Vagina (tissue), 2 donors: ENCODE results near the gene ARHGEF4. TPM values are rescaled to one million over a fixed set of nuclear protein-coding genes. Genes with fewer than 3 reads are reported as not detected.
A peak's percentile ranks its signal among the peaks of the same experiment; 100 is the strongest.

ENCODE experiments used
- DNase-seq, 2 donors: peaks; one replicate each; pipeline ENCODE4 v3.0.0-alpha.2; 2017; ENCODE audit errors: extremely low spot score in 2 of 2
- H3K27ac ChIP-seq: fragments of 200-600 bp; sonication (generic); one replicate; pipeline ENCODE4 v1.5.1; 2019
- H3K27me3 ChIP-seq: fragments of 200-600 bp; sonication (generic); one replicate; pipeline ENCODE4 v1.5.1; 2019
- H3K36me3 ChIP-seq, 2 donors: fragments of 200-600 bp; sonication (generic); one replicate each; pipeline ENCODE4 v1.5.1; 2017 to 2019
- H3K4me1 ChIP-seq: fragments of 200-600 bp; sonication (generic); one replicate; pipeline ENCODE4 v1.5.1; 2019
- H3K4me3 ChIP-seq, 2 donors: fragments of 200-600 bp; sonication (generic); 1 replicate in 1 of 2; 2 replicates in 1 of 2; pipeline ENCODE4 v1.5.1; 2016 to 2019
- H3K9me3 ChIP-seq: fragments of 200-600 bp; sonication (generic); one replicate; pipeline ENCODE4 v1.5.1; 2019
- CTCF ChIP-seq, 3 experiments: fragments of 450-650 bp in 2 of 3; fragments of 200-600 bp in 1 of 3; sonication (generic) in 1 of 3; IDR thresholded peaks; one replicate each; pipeline ENCODE4 v1.5.1; 2017 to 2019; ENCODE audit warnings: antibody characterized with exemption in 3 of 3, mild to moderate bottlenecking in 2 of 3, moderate library complexity in 2 of 3
- POLR2A ChIP-seq, 2 donors: fragments of 450-650 bp; IDR thresholded peaks; one replicate each; pipeline ENCODE4 v1.6.1; 2017; ENCODE audit warnings: antibody characterized with exemption in 2 of 2, mild to moderate bottlenecking in 2 of 2, moderate library complexity in 2 of 2
- POLR2AphosphoS5 ChIP-seq, 2 donors: sonication (generic); formaldehyde crosslinking; IDR thresholded peaks; one replicate each; pipeline ENCODE4 v1.9.0; 2017; ENCODE audit warnings: antibody characterized with exemption in 2 of 2, mild to moderate bottlenecking in 2 of 2, low read depth in 1 of 2; ENCODE audit not compliant: insufficient read depth in 1 of 2
- intact Hi-C: fragments of 100-400 bp; cut with DNase I; formaldehyde crosslinking; loops from one replicate; pipeline ENCODE4 v1.15.1; 2023
- total RNA-seq: library from RNA; depleted of rRNA; stranded (reverse); fragments of >200 nt; gene quantifications from one replicate; pipeline ENCODE4 v1.2.3, GENCODE V29; 2016

ARHGEF4 gene
- total RNA-seq, 1 donor from 2014 or later = 116 TPM

GRCh38 chr2:130870779-130871178 is 34.1 kb downstream of the ARHGEF4 start:
- no peaks in the 10 kb centered on the region for H3K9me3 ChIP-seq
- no peaks in the 10 kb centered on the region for H3K36me3 ChIP-seq
- TF ChIP-seq POLR2AphosphoS5 (IDR thresholded peaks at IDR 0.05; ENCODE audit: insufficient read depth in 1 of 2, low read depth in 1 of 2) = no peak
- no peak for TF ChIP-seq POLR2A (IDR thresholded peaks at IDR 0.05)
- TF ChIP-seq CTCF (IDR thresholded peaks at IDR 0.05) = no peak
- no peaks in the 10 kb centered on the region for H3K27me3 ChIP-seq
- intact Hi-C loops = loop anchor here (5.0 kb wide), 1 partner anchor 73 kb away; no protein-coding TSS in a partner anchor
- H3K27ac ChIP-seq = no peak overlapping the region
- no peak for DNase-seq
- H3K4me1 ChIP-seq = peaks cover 4% of the 10 kb centered on the region
- H3K4me3 ChIP-seq = no peak overlapping the region

GRCh38 chr2:130871843-130872740 is 35.4 kb downstream of the ARHGEF4 start:
- no peak for DNase-seq
- Histone ChIP-seq H3K27me3 (no peaks in the 10 kb centered on the region), H3K36me3 (no peaks in the 10 kb centered on the region), H3K4me3 (no peak overlapping the region), H3K27ac (no peak overlapping the region), H3K9me3 (no peaks in the 10 kb centered on the region), H3K4me1 (peaks cover 4% of the 10 kb centered on the region)
- TF ChIP-seq CTCF (IDR thresholded peaks at IDR 0.05) (no peak), POLR2AphosphoS5 (IDR thresholded peaks at IDR 0.05; ENCODE audit: insufficient read depth in 1 of 2, low read depth in 1 of 2) (no peak), POLR2A (IDR thresholded peaks at IDR 0.05) (no peak)
- intact Hi-C loops = loop anchor here (5.0 kb wide), 1 partner anchor 75 kb away; no protein-coding TSS in a partner anchor

- Histone ChIP-seq H3K4me3 (no peak overlapping the region), H3K9me3 (no peaks in the 10 kb centered on the region), H3K27ac (no peak overlapping the region), H3K36me3 (no peaks in the 10 kb centered on the region), H3K27me3 (no peaks in the 10 kb centered on the region), H3K4me1 (peaks cover 4% of the 10 kb centered on the region)
- DNase-seq = no peak
- intact Hi-C loops = loop anchor here (5.0 kb wide), 1 partner anchor 75 kb away; no protein-coding TSS in a partner anchor
- TF ChIP-seq POLR2A (IDR thresholded peaks at IDR 0.05) = no peak
- TF ChIP-seq POLR2AphosphoS5 (IDR thresholded peaks at IDR 0.05; ENCODE audit: insufficient read depth in 1 of 2, low read depth in 1 of 2) = no peak
- no peak for TF ChIP-seq CTCF (IDR thresholded peaks at IDR 0.05)
Observed at GRCh38 chr2:130872741-130873125, 36.0 kb downstream of the ARHGEF4 start.

GRCh38 chr2:130873700-130874346 is 37.1 kb downstream of the ARHGEF4 start:
- DNase-seq = no peak
- H3K36me3 ChIP-seq = no peaks in the 10 kb centered on the region
- no peaks in the 10 kb centered on the region for H3K4me1 ChIP-seq
- TF ChIP-seq CTCF (IDR thresholded peaks at IDR 0.05) (peak; percentile 19 to 59 (median 36)), POLR2AphosphoS5 (IDR thresholded peaks at IDR 0.05; ENCODE audit: insufficient read depth in 1 of 2, low read depth in 1 of 2) (no peak), POLR2A (IDR thresholded peaks at IDR 0.05) (no peak)
- intact Hi-C loops = loop anchor here (5.0 kb wide), 1 partner anchor 77 kb away; no protein-coding TSS in a partner anchor
- H3K4me3 ChIP-seq = no peak overlapping the region
- H3K27ac ChIP-seq = no peak overlapping the region
- H3K9me3 ChIP-seq = no peaks in the 10 kb centered on the region
- no peaks in the 10 kb centered on the region for H3K27me3 ChIP-seq
